ENCODE measurements around the gene EPAS1.

EPAS1 gene

GRCh38 chr2:46296840-46297545, at the start of gene EPAS1:
TSS of gene EPAS1 (plus strand) at chr2:46297407. CDS start at chr2:46297912, 505 bp downstream.
- DNase-seq (ENCODE audit: low spot score) = peak; percentile 76

GRCh38 chr2:46248171-46248570, 49.0 kb upstream of the EPAS1 start:
- DNase-seq (ENCODE audit: low spot score) = no peak

GRCh38 chr2:46249654-46250053, 47.6 kb upstream of the EPAS1 start:
- no peak for DNase-seq (ENCODE audit: low spot score)

- DNase-seq (ENCODE audit: low spot score) = no peak
These were observed 44.1 kb upstream of the EPAS1 start for GRCh38 chr2:46252891-46253659.

GRCh38 chr2:46254474-46254873, 42.7 kb upstream of the EPAS1 start:
- DNase-seq (ENCODE audit: low spot score) = no peak

GRCh38 chr2:46256563-46257142, 40.6 kb upstream of the EPAS1 start:
- no peak for DNase-seq (ENCODE audit: low spot score)

GRCh38 chr2:46257476-46257875, 39.7 kb upstream of the EPAS1 start:
- DNase-seq (ENCODE audit: low spot score) = no peak

- no peak for DNase-seq (ENCODE audit: low spot score)
These were observed 39.2 kb upstream of the EPAS1 start for GRCh38 chr2:46257980-46258379.

GRCh38 chr2:46258937-46259776, 38.0 kb upstream of the EPAS1 start:
- DNase-seq (ENCODE audit: low spot score) = no peak

- no peak for DNase-seq (ENCODE audit: low spot score)
These were observed 37.4 kb upstream of the EPAS1 start for GRCh38 chr2:46259777-46260168.

GRCh38 chr2:46260305-46260704, 36.9 kb upstream of the EPAS1 start:
- no peak for DNase-seq (ENCODE audit: low spot score)

GRCh38 chr2:46262248-46262938, 34.8 kb upstream of the EPAS1 start:
- DNase-seq (ENCODE audit: low spot score) = no peak

- DNase-seq (ENCODE audit: low spot score) = no peak
These were observed 33.9 kb upstream of the EPAS1 start for GRCh38 chr2:46263347-46263746.

- no peak for DNase-seq (ENCODE audit: low spot score)
These were observed 32.8 kb upstream of the EPAS1 start for GRCh38 chr2:46264447-46264846.

GRCh38 chr2:46266134-46266533, 31.1 kb upstream of the EPAS1 start:
- DNase-seq (ENCODE audit: low spot score) = no peak

- DNase-seq (ENCODE audit: low spot score) = no peak
These were observed 29.6 kb upstream of the EPAS1 start for GRCh38 chr2:46267616-46268015.

GRCh38 chr2:46268196-46268595, 29.0 kb upstream of the EPAS1 start:
- DNase-seq (ENCODE audit: low spot score) = no peak

GRCh38 chr2:46269001-46269400, 28.2 kb upstream of the EPAS1 start:
- DNase-seq (ENCODE audit: low spot score) = no peak

- no peak for DNase-seq (ENCODE audit: low spot score)
These were observed 27.5 kb upstream of the EPAS1 start for GRCh38 chr2:46269544-46270273.

- DNase-seq (ENCODE audit: low spot score) = no peak
These were observed 26.8 kb upstream of the EPAS1 start for GRCh38 chr2:46270384-46270783.
